Activated T-cell treated with anti-CD3 and anti-CD28 coated beads, Interleukin-2, amount 50 U/mL, for 72 hours (primary cell): ENCODE data around the gene FTCD. TPM values are rescaled to one million over a fixed set of nuclear protein-coding genes. Genes with fewer than 3 reads are reported as not detected.

ENCODE experiments used
- ATAC-seq, 2 donors: fragments of 150-1000 bp; cut with Tn5 transposase; replicated peaks in 1 of 2; 2 replicates each; pipeline ENCODE4 v1.10.0; 2021; ENCODE audit warnings: moderate library complexity in 2 of 2, mild to moderate bottlenecking in 1 of 2
- DNase-seq, 2 donors: peaks; one replicate each; pipeline ENCODE4 v3.0.0; 2021 to 2022; ENCODE audit warnings: mixed read lengths in 1 of 2
- H3K27ac Mint-ChIP-seq: one replicate; pipeline ENCODE4 v1.8.0; 2022; ENCODE audit warnings: mild to moderate bottlenecking, moderate library complexity, mixed read lengths
- H3K27me3 Mint-ChIP-seq: one replicate; pipeline ENCODE4 v1.8.0; 2022; ENCODE audit warnings: low read depth, mixed read lengths
- H3K36me3 Mint-ChIP-seq, 2 donors: one replicate each; pipeline ENCODE4 v1.8.0; 2022; ENCODE audit warnings: mixed read lengths in 2 of 2, mild to moderate bottlenecking in 1 of 2; ENCODE audit not compliant: insufficient read depth in 2 of 2
- H3K4me1 Mint-ChIP-seq: one replicate; pipeline ENCODE4 v1.8.0; 2022; ENCODE audit warnings: low read depth, mixed read lengths
- H3K4me3 Mint-ChIP-seq, 2 donors: one replicate each; pipeline ENCODE4 v1.8.0; 2022; ENCODE audit warnings: mild to moderate bottlenecking in 2 of 2, mixed read lengths in 2 of 2, moderate library complexity in 2 of 2
- H3K9me3 Mint-ChIP-seq, 2 donors: one replicate each; pipeline ENCODE4 v1.8.0; 2022; ENCODE audit warnings: mixed read lengths in 2 of 2
- total RNA-seq, 2 donors: library from RNA; stranded (reverse); gene quantifications; one replicate each; pipeline ENCODE4 v1.2.3, GENCODE V29; 2022

The FTCD gene
- total RNA-seq, 2 donors from 2014 or later: 0.74 to 1.00 TPM

- Mint-ChIP-seq H3K36me3 (no peaks in the 10 kb centered on the region), H3K27me3 (no peaks in the 10 kb centered on the region), H3K4me1 (no peaks in the 10 kb centered on the region), H3K4me3 (no peak overlapping the region), H3K27ac (no peak overlapping the region), H3K9me3 (peaks cover 0 to 3% of the 10 kb centered on the region in 2 donors)
- ATAC-seq (no peak), DNase-seq (no peak)
These were observed 33.8 kb downstream of the FTCD start for GRCh38 chr21:46121286-46122221.

GRCh38 chr21:46120301-46121285, 34.8 kb downstream of the FTCD start:
- DNase-seq (no peak), ATAC-seq (no peak)
- H3K27ac Mint-ChIP-seq: no peak overlapping the region
- H3K27me3 Mint-ChIP-seq: no peaks in the 10 kb centered on the region
- H3K4me1 Mint-ChIP-seq: no peaks in the 10 kb centered on the region
- no peaks in the 10 kb centered on the region for H3K36me3 Mint-ChIP-seq
- H3K4me3 Mint-ChIP-seq: no peak overlapping the region
- H3K9me3 Mint-ChIP-seq: peaks cover 0 to 3% of the 10 kb centered on the region in 2 donors

GRCh38 chr21:46119637-46120271, 35.6 kb downstream of the FTCD start:
- ATAC-seq: no peak
- DNase-seq: no peak
- no peak overlapping the region for H3K4me3 Mint-ChIP-seq
- no peak overlapping the region for H3K27ac Mint-ChIP-seq
- no peaks in the 10 kb centered on the region for H3K27me3 Mint-ChIP-seq
- H3K4me1 Mint-ChIP-seq: no peaks in the 10 kb centered on the region
- H3K9me3 Mint-ChIP-seq: peaks cover 0 to 3% of the 10 kb centered on the region in 2 donors
- H3K36me3 Mint-ChIP-seq: no peaks in the 10 kb centered on the region

- no peaks in the 10 kb centered on the region for H3K27me3 Mint-ChIP-seq
- ATAC-seq (no peak), DNase-seq (no peak)
These were observed 36.2 kb downstream of the FTCD start for GRCh38 chr21:46119144-46119636.

GRCh38 chr21:46118316-46119143, 36.8 kb downstream of the FTCD start:
- no peaks in the 10 kb centered on the region for H3K4me1 Mint-ChIP-seq
- H3K4me3 Mint-ChIP-seq: no peak overlapping the region
- no peak overlapping the region for H3K27ac Mint-ChIP-seq
- H3K36me3 Mint-ChIP-seq: no peaks in the 10 kb centered on the region
- H3K27me3 Mint-ChIP-seq: no peaks in the 10 kb centered on the region
- DNase-seq (no peak), ATAC-seq (no peak)
- peaks cover 0 to under 1% of the 10 kb centered on the region in 2 donors for H3K9me3 Mint-ChIP-seq

More at GRCh38 chr21:46119144-46119636, 36.2 kb downstream of the FTCD start:
- Mint-ChIP-seq H3K9me3 (peaks cover 0 to 3% of the 10 kb centered on the region in 2 donors), H3K36me3 (no peaks in the 10 kb centered on the region), H3K4me1 (no peaks in the 10 kb centered on the region), H3K27ac (no peak overlapping the region), H3K4me3 (no peak overlapping the region)

GRCh38 chr21:46117586-46118315, 37.6 kb downstream of the FTCD start:
- Mint-ChIP-seq H3K4me1 (no peaks in the 10 kb centered on the region), H3K9me3 (no peaks in the 10 kb centered on the region), H3K27me3 (no peaks in the 10 kb centered on the region), H3K36me3 (no peaks in the 10 kb centered on the region), H3K4me3 (no peak overlapping the region), H3K27ac (no peak overlapping the region)
- ATAC-seq (no peak), DNase-seq (no peak)

GRCh38 chr21:46116776-46117585, 38.4 kb downstream of the FTCD start:
- Mint-ChIP-seq H3K27ac (no peak overlapping the region), H3K9me3 (no peaks in the 10 kb centered on the region), H3K4me1 (no peaks in the 10 kb centered on the region), H3K4me3 (no peak overlapping the region), H3K27me3 (no peaks in the 10 kb centered on the region), H3K36me3 (no peaks in the 10 kb centered on the region)
- ATAC-seq: no peak
- no peak for DNase-seq

GRCh38 chr21:46116189-46116775, 39.1 kb downstream of the FTCD start:
- H3K9me3 Mint-ChIP-seq: no peaks in the 10 kb centered on the region
- no peak overlapping the region for H3K4me3 Mint-ChIP-seq
- no peak overlapping the region for H3K27ac Mint-ChIP-seq
- no peaks in the 10 kb centered on the region for H3K36me3 Mint-ChIP-seq
- H3K27me3 Mint-ChIP-seq: no peaks in the 10 kb centered on the region
- DNase-seq: no peak
- no peaks in the 10 kb centered on the region for H3K4me1 Mint-ChIP-seq
- no peak for ATAC-seq

GRCh38 chr21:46115441-46116188, 39.8 kb downstream of the FTCD start:
- H3K4me3 Mint-ChIP-seq: no peak overlapping the region
- no peak overlapping the region for H3K27ac Mint-ChIP-seq
- no peaks in the 10 kb centered on the region for H3K9me3 Mint-ChIP-seq
- DNase-seq (no peak), ATAC-seq (no peak)
- no peaks in the 10 kb centered on the region for H3K4me1 Mint-ChIP-seq
- no peaks in the 10 kb centered on the region for H3K36me3 Mint-ChIP-seq
- H3K27me3 Mint-ChIP-seq: no peaks in the 10 kb centered on the region

- Mint-ChIP-seq H3K27me3 (no peaks in the 10 kb centered on the region), H3K27ac (no peak overlapping the region), H3K4me1 (no peaks in the 10 kb centered on the region), H3K9me3 (no peaks in the 10 kb centered on the region), H3K36me3 (no peaks in the 10 kb centered on the region), H3K4me3 (no peak overlapping the region)
- ATAC-seq (no peak), DNase-seq (no peak)
These were observed 40.4 kb downstream of the FTCD start for GRCh38 chr21:46114963-46115362.
